ENCODE measurements around the gene SLC7A5. TPM values are rescaled to one million over a fixed set of nuclear protein-coding genes. Genes with fewer than 3 reads are reported as not detected.

Gene SLC7A5
- total RNA-seq, 8 experiments from 2014 or later = 15.5 to 129 (median 51.1) TPM

- no peak for ATAC-seq (replicated peaks in 6 of 8)
- WGBS, 10 experiments = 83 to 100% (median 90%) methylated on average over 1 to 5 of the region's 21 CpGs; no CpG with 5 or more reads in 4 of the 10 experiments
- in situ Hi-C loops (cut with MboI; ENCODE audit: low pct_unique_long_range_greater_than_20kb in 2 of 9, low sequenced_read_pairs in 9 of 9, unreplicated experiment in 9 of 9) = no loop called here
- Histone ChIP-seq H3K27ac (no peak overlapping the region), H3K4me3 (no peak overlapping the region), H3K4me1 (replicated peaks in 1 of 2) (peaks cover 2 to 8% of the 10 kb centered on the region in 2 donors)
Measured at GRCh38 chr16:87837627-87838289, 31.5 kb downstream of the SLC7A5 start.

GRCh38 chr16:87836844-87837581 lies 32.3 kb downstream of the SLC7A5 start:
- H3K4me1 ChIP-seq (replicated peaks in 1 of 2) = peaks cover 0 to 4% of the 10 kb centered on the region in 2 donors
- no peak overlapping the region for H3K27ac ChIP-seq
- WGBS, 10 experiments = 87 to 96% (median 94%) methylated on average over 3 to 12 of the region's 17 CpGs; no CpG with 5 or more reads in 5 of the 10 experiments
- ATAC-seq (replicated peaks in 6 of 8) = peak in 4 of 8 experiments; percentile 20 to 68 (median 23)
- H3K4me3 ChIP-seq = no peak overlapping the region
- in situ Hi-C loops (cut with MboI; ENCODE audit: low pct_unique_long_range_greater_than_20kb in 2 of 9, low sequenced_read_pairs in 9 of 9, unreplicated experiment in 9 of 9) = no loop called here

- H3K4me1 ChIP-seq (replicated peaks in 1 of 2) = peaks cover 0 to 4% of the 10 kb centered on the region in 2 donors
- no peak overlapping the region for H3K4me3 ChIP-seq
- in situ Hi-C loops (cut with MboI; ENCODE audit: low pct_unique_long_range_greater_than_20kb in 2 of 9, low sequenced_read_pairs in 9 of 9, unreplicated experiment in 9 of 9) = no loop called here
- WGBS, 10 experiments = 80 to 100% (median 100%) methylated on average over 1 to 9 of the region's 17 CpGs; no CpG with 5 or more reads in 5 of the 10 experiments
- no peak for ATAC-seq (replicated peaks in 6 of 8)
- H3K27ac ChIP-seq = no peak overlapping the region
Measured at GRCh38 chr16:87836346-87836843, 32.9 kb downstream of the SLC7A5 start.

GRCh38 chr16:87835882-87836331 lies 33.4 kb downstream of the SLC7A5 start:
- 46 to 100% (median 100%) methylated on average over 3 to 4 of the region's 20 CpGs; no CpG with 5 or more reads in 7 of the 10 experiments for WGBS, 10 experiments
- in situ Hi-C loops (cut with MboI; ENCODE audit: low pct_unique_long_range_greater_than_20kb in 2 of 9, low sequenced_read_pairs in 9 of 9, unreplicated experiment in 9 of 9) = no loop called here
- no peak overlapping the region for H3K4me3 ChIP-seq
- no peak for ATAC-seq (replicated peaks in 6 of 8)
- H3K4me1 ChIP-seq (replicated peaks in 1 of 2) = peaks cover 0 to 4% of the 10 kb centered on the region in 2 donors
- H3K27ac ChIP-seq = no peak overlapping the region

GRCh38 chr16:87834668-87835473 lies 34.4 kb downstream of the SLC7A5 start:
- peak in 6 of 8 experiments; percentile 43 to 87 (median 81) for ATAC-seq (replicated peaks in 6 of 8)
- WGBS, 10 experiments = 6 to 100% (median 100%) methylated on average over 1 to 3 of the region's 24 CpGs; no CpG with 5 or more reads in 7 of the 10 experiments
- in situ Hi-C loops (cut with MboI; ENCODE audit: low pct_unique_long_range_greater_than_20kb in 2 of 9, low sequenced_read_pairs in 9 of 9, unreplicated experiment in 9 of 9) = no loop called here
- Histone ChIP-seq H3K4me1 (replicated peaks in 1 of 2) (peaks cover 0 to 4% of the 10 kb centered on the region in 2 donors), H3K4me3 (no peak overlapping the region), H3K27ac (peak overlapping the region in 1 of 2 donors; percentile 45)

- in situ Hi-C loops (cut with MboI; ENCODE audit: low pct_unique_long_range_greater_than_20kb in 2 of 9, low sequenced_read_pairs in 9 of 9, unreplicated experiment in 9 of 9) = no loop called here
- 70 to 100% (median 98%) methylated on average over 1 to 11 of the region's 23 CpGs; no CpG with 5 or more reads in 5 of the 10 experiments for WGBS, 10 experiments
- peaks cover 0 to 7% of the 10 kb centered on the region in 2 donors for H3K4me1 ChIP-seq (replicated peaks in 1 of 2)
Measured at GRCh38 chr16:87834005-87834667, 35.2 kb downstream of the SLC7A5 start.

GRCh38 chr16:87833548-87833947 lies 35.8 kb downstream of the SLC7A5 start:
- peaks cover 0 to 10% of the 10 kb centered on the region in 2 donors for H3K4me1 ChIP-seq (replicated peaks in 1 of 2)
- no peak overlapping the region for H3K4me3 ChIP-seq
- in situ Hi-C loops (cut with MboI; ENCODE audit: low pct_unique_long_range_greater_than_20kb in 2 of 9, low sequenced_read_pairs in 9 of 9, unreplicated experiment in 9 of 9) = no loop called here
- 20 to 100% (median 90%) methylated on average over 1 to 5 of the region's 16 CpGs; no CpG with 5 or more reads in 3 of the 10 experiments for WGBS, 10 experiments
- no peak overlapping the region for H3K27ac ChIP-seq
- no peak for ATAC-seq (replicated peaks in 6 of 8)

More at GRCh38 chr16:87834005-87834667, 35.2 kb downstream of the SLC7A5 start:
- Histone ChIP-seq H3K4me3 (no peak overlapping the region), H3K27ac (no peak overlapping the region)
- ATAC-seq (replicated peaks in 6 of 8) = no peak

GRCh38 chr16:87832741-87833502 lies 36.4 kb downstream of the SLC7A5 start:
- in situ Hi-C loops (cut with MboI; ENCODE audit: low pct_unique_long_range_greater_than_20kb in 2 of 9, low sequenced_read_pairs in 9 of 9, unreplicated experiment in 9 of 9) = no loop called here
- Histone ChIP-seq H3K27ac (no peak overlapping the region), H3K4me1 (replicated peaks in 1 of 2) (peaks cover 0 to 10% of the 10 kb centered on the region in 2 donors), H3K4me3 (no peak overlapping the region)
- ATAC-seq (replicated peaks in 6 of 8) = no peak
- 80 to 100% (median 90%) methylated on average over 3 to 10 of the region's 34 CpGs; no CpG with 5 or more reads in 4 of the 10 experiments for WGBS, 10 experiments

- no peak for ATAC-seq (replicated peaks in 6 of 8)
- peaks cover 0 to 10% of the 10 kb centered on the region in 2 donors for H3K4me1 ChIP-seq (replicated peaks in 1 of 2)
- WGBS, 10 experiments = 60 to 100% (median 80%) methylated on average over 1 to 2 of the region's 6 CpGs; no CpG with 5 or more reads in 5 of the 10 experiments
- H3K4me3 ChIP-seq = no peak overlapping the region
- no peak overlapping the region for H3K27ac ChIP-seq
- in situ Hi-C loops (cut with MboI; ENCODE audit: low pct_unique_long_range_greater_than_20kb in 2 of 9, low sequenced_read_pairs in 9 of 9, unreplicated experiment in 9 of 9) = no loop called here
Measured at GRCh38 chr16:87832137-87832527, 37.2 kb downstream of the SLC7A5 start.

GRCh38 chr16:87831421-87832136 lies 37.7 kb downstream of the SLC7A5 start:
- 84 to 100% (median 100%) methylated on average over 1 to 16 of the region's 31 CpGs; no CpG with 5 or more reads in 5 of the 10 experiments for WGBS, 10 experiments

More at GRCh38 chr16:87831421-87832136, 37.7 kb downstream of the SLC7A5 start:
- ATAC-seq (replicated peaks in 6 of 8) = peak in 3 of 8 experiments; percentile 6 to 15 (median 12)
- in situ Hi-C loops (cut with MboI; ENCODE audit: low pct_unique_long_range_greater_than_20kb in 2 of 9, low sequenced_read_pairs in 9 of 9, unreplicated experiment in 9 of 9) = no loop called here
- H3K4me3 ChIP-seq = no peak overlapping the region
- H3K4me1 ChIP-seq (replicated peaks in 1 of 2) = peaks cover 0 to 10% of the 10 kb centered on the region in 2 donors
- no peak overlapping the region for H3K27ac ChIP-seq

Measured in motor neuron (in vitro differentiated cells).